ENCODE results near the gene LPCAT4. TPM values are rescaled to one million over a fixed set of nuclear protein-coding genes. Genes with fewer than 3 reads are reported as not detected.

LPCAT4 gene
- total and polyA plus RNA-seq, 9 of the 15 experiments (the other 6 are each of a cell fraction or from before 2014, with no cell fraction given), result 7.3 to 34.3 (median 14.4) TPM

DNA sequence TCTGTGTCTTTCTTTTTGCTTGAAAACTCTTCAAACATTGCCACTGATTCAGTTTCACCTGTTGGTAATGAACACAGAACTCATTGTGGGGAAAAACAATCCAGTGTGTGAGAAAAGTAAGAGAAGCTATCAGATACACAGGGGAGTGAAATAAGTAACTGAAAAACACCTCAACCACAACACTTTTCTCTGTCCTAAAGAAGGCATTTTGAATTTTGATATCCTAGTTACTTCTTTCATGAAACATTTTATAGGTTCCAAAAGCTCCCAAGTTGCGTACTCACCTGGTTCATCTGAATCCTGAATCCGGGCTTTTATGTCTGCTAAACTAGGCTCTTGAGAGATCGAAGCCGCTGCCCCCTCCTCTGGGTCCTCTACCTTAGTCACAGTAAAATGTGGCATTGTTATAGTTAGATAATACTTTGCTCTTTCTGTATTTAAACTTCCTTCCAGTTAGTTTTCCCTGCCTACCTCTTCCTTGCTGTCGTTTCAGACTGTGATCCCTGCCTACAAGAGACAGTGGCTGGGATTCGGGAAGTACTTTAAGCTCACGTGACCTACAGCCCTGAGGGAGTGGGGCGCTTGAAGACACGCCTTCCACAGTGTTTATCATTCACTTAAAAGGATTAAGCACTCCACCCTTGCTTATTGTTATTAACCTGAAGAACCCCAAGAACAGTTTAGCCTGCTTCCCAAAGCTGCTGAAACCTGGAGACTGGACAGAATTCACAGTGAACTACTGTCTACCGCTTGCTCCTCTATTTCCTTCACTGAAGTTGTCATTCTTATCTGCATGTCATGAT lies 48.5 kb downstream of the LPCAT4 start (continued):
- TF ChIP-seq WHSC1 (IDR thresholded peaks at IDR 0.05; ENCODE audit: low read length), result no peak
- TF ChIP-seq SOX6 (IDR thresholded peaks at IDR 0.05), result peak; percentile 75
- TF ChIP-seq DACH1 (IDR thresholded peaks at IDR 0.05; ENCODE audit: partially characterized antibody), result no peak
- TF ChIP-seq CTBP1 (IDR thresholded peaks at IDR 0.05; ENCODE audit: borderline replicate concordance), result peak; percentile 34; the same call in 1 of the 2 replicates
- TF ChIP-seq, protein P1, sequence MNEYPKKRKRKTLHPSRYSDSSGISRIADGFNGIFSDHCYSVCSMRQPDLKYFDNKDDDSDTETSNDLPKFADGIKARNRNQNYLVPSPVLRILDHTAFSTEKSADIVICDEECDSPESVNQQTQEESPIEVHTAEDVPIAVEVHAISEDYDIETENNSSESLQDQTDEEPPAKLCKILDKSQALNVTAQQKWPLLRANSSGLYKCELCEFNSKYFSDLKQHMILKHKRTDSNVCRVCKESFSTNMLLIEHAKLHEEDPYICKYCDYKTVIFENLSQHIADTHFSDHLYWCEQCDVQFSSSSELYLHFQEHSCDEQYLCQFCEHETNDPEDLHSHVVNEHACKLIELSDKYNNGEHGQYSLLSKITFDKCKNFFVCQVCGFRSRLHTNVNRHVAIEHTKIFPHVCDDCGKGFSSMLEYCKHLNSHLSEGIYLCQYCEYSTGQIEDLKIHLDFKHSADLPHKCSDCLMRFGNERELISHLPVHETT (CRISPR knock-in tag; conservative IDR thresholded peaks at IDR 0.05 in 1 of 2, IDR thresholded peaks at IDR 0.05 in 1 of 2), result 0 out of 4 replicates have a peak, but pooled peaks of 1 of the 2 experiments have one; percentile 40
- TF ChIP-seq L3MBTL2 (IDR thresholded peaks at IDR 0.05), result peak; percentile 58; the same call in 1 of the 2 replicates
- TF ChIP-seq ILF3 (IDR thresholded peaks at IDR 0.05; ENCODE audit: borderline replicate concordance), result no peak
- TF ChIP-seq, protein P2, sequence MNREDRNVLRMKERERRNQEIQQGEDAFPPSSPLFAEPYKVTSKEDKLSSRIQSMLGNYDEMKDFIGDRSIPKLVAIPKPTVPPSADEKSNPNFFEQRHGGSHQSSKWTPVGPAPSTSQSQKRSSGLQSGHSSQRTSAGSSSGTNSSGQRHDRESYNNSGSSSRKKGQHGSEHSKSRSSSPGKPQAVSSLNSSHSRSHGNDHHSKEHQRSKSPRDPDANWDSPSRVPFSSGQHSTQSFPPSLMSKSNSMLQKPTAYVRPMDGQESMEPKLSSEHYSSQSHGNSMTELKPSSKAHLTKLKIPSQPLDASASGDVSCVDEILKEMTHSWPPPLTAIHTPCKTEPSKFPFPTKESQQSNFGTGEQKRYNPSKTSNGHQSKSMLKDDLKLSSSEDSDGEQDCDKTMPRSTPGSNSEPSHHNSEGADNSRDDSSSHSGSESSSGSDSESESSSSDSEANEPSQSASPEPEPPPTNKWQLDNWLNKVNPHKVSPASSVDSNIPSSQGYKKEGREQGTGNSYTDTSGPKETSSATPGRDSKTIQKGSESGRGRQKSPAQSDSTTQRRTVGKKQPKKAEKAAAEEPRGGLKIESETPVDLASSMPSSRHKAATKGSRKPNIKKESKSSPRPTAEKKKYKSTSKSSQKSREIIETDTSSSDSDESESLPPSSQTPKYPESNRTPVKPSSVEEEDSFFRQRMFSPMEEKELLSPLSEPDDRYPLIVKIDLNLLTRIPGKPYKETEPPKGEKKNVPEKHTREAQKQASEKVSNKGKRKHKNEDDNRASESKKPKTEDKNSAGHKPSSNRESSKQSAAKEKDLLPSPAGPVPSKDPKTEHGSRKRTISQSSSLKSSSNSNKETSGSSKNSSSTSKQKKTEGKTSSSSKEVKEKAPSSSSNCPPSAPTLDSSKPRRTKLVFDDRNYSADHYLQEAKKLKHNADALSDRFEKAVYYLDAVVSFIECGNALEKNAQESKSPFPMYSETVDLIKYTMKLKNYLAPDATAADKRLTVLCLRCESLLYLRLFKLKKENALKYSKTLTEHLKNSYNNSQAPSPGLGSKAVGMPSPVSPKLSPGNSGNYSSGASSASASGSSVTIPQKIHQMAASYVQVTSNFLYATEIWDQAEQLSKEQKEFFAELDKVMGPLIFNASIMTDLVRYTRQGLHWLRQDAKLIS (CRISPR knock-in tag; IDR thresholded peaks at IDR 0.05), result peak; percentile 51; the same call in 1 of the 2 replicates
- TF ChIP-seq CBFA2T2 (conservative IDR thresholded peaks at IDR 0.05), result peak; percentile 71
- TF ChIP-seq MCM2 (IDR thresholded peaks at IDR 0.05; ENCODE audit: low read depth), result no peak
- TF ChIP-seq, protein P3, sequence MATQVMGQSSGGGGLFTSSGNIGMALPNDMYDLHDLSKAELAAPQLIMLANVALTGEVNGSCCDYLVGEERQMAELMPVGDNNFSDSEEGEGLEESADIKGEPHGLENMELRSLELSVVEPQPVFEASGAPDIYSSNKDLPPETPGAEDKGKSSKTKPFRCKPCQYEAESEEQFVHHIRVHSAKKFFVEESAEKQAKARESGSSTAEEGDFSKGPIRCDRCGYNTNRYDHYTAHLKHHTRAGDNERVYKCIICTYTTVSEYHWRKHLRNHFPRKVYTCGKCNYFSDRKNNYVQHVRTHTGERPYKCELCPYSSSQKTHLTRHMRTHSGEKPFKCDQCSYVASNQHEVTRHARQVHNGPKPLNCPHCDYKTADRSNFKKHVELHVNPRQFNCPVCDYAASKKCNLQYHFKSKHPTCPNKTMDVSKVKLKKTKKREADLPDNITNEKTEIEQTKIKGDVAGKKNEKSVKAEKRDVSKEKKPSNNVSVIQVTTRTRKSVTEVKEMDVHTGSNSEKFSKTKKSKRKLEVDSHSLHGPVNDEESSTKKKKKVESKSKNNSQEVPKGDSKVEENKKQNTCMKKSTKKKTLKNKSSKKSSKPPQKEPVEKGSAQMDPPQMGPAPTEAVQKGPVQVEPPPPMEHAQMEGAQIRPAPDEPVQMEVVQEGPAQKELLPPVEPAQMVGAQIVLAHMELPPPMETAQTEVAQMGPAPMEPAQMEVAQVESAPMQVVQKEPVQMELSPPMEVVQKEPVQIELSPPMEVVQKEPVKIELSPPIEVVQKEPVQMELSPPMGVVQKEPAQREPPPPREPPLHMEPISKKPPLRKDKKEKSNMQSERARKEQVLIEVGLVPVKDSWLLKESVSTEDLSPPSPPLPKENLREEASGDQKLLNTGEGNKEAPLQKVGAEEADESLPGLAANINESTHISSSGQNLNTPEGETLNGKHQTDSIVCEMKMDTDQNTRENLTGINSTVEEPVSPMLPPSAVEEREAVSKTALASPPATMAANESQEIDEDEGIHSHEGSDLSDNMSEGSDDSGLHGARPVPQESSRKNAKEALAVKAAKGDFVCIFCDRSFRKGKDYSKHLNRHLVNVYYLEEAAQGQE (IDR thresholded peaks at IDR 0.05; ENCODE audit: borderline replicate concordance), result peak; percentile 60
- TF ChIP-seq, protein P3 (CRISPR knock-in tag; IDR thresholded peaks at IDR 0.05; ENCODE audit: low read depth), result no peak
- TF ChIP-seq NR2C1 (IDR thresholded peaks at IDR 0.05), result peak; percentile 61; the same call in 1 of the 2 replicates
- TF ChIP-seq NR2C1 (tag; IDR thresholded peaks at IDR 0.05), result peak; percentile 28; the same call in 1 of the 2 replicates
- TF ChIP-seq DPF2 (IDR thresholded peaks at IDR 0.05), result peak; percentile 65

Data from K562 (cell line).